ENCODE results near the gene NGFR.

GRCh38 chr17:49528966-49529365, 33.9 kb downstream of the NGFR start:
- TF ChIP-seq CTCF (conservative IDR thresholded peaks at IDR 0.05 in 1 of 2, IDR thresholded peaks at IDR 0.05 in 1 of 2; ENCODE audit: low read depth in 1 of 2, low read length in 2 of 2) (no peak), EZH2 (IDR thresholded peaks at IDR 0.05; ENCODE audit: low read length, missing control alignments) (no peak)
